Activated T-helper 9 cell treated with anti-CD3 and anti-CD28 coated beads, Interleukin-2, amount 50 U/mL, for 16 hours (primary cell): ENCODE measurements around the gene HMGN5.
A peak's percentile ranks its signal among the peaks of the same experiment; 100 is the strongest.

ENCODE experiments used
- DNase-seq: peaks from one replicate; pipeline ENCODE4 v3.0.0-alpha.2; 2020; ENCODE audit warnings: low read depth

Gene HMGN5, protein sequence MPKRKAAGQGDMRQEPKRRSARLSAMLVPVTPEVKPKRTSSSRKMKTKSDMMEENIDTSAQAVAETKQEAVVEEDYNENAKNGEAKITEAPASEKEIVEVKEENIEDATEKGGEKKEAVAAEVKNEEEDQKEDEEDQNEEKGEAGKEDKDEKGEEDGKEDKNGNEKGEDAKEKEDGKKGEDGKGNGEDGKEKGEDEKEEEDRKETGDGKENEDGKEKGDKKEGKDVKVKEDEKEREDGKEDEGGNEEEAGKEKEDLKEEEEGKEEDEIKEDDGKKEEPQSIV

DNA sequence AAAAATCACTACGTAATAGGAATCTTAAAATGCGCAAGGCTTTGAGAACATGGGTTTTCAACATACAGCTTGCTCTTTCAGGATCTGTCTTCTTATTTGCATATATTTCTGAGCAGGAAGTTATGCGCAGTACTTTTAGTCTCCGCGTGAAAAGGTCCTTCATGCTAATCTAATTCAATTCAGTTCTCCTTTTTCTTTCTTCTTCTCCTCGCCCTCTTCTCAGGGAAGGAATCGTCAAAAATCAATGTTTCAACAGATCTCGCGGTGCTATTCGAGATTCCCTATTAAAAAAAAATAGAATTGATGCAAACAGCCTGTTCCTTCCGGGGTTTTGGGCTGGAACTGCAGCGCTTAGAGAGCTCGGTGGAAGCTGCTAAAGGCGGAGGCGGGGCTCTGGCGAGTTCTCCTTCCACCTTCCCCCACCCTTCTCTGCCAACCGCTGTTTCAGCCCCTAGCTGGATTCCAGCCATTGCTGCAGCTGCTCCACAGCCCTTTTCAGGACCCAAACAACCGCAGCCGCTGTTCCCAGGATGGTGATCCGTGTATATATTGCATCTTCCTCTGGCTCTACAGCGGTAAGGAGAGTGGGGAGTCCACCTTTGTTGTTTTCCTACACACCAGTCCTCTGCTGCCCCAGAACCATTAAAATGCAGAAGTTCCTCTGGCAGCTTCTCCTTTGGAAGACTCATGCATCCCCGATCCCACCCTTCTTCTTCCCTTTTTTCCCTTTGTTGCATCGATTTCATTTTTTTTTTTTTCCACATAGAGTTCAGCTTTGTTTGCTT lies at the start of gene HMGN5, which contains the start of gene SH3BGRL:
Gene HMGN5, minus strand, starts transcription at position 243 of the 785 bp plus-strand sequence. CDS start 80,364 bp downstream, outside the sequence.
Gene SH3BGRL, plus strand, starts transcription at position 432 of the 785 bp plus-strand sequence. Its CDS starts 99 bp downstream, at position 531.
- peak; percentile 43 for DNase-seq

- no peak for DNase-seq
Observed at GRCh38 chrX:81241753-81242152, 40.0 kb upstream of the HMGN5 start.

DNA sequence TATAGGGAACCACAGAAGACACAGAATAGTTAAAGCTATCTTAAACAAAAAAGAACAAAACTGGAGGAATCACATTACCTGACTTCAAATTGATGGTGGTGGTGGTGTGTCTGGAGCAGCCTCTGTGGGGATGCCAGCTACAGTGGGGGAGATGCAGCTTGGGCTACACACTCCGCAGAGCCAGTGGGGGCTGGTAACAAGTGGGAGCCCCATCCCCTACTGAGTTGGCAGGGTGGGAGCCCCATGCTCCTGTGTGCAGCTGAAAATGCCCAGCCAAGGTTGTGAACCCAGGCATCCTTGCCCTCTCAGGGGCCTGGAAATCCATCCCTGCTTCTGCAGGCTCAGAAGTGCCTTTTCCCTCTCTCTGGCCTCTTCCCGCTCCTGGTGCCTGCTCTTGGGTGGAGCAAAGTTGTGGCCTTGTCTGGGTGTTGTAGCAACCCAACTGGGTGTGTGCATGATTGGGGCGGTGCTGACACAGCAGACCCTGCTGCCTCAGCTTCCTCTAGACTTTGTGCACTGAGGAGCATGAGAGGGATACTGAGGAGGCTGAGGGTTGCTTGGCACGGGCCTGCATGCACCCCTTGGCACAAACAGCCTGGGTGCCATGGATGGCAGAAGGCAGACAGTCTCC lies 39.1 kb upstream of the HMGN5 start:
- no peak for DNase-seq

DNA sequence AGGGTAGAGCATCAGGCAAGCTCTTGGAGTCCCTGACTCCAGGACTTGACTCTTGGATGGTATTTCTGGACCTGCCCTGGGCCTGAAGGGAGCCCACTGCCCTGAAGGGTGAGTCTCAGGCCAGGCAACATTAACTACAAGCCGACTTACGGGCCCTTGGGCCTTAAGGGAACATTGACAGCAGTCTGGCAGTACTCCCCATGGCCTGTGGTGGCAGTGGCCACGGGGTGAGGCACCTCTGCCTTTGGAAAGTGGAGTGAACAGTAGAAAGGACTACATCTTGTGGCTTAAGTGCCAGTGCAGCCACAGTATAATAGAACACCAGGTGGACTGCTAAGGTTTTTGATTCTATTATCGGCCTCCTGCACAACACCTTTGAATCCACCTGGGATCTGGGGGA lies 36.5 kb upstream of the HMGN5 start:
- DNase-seq = no peak

- no peak for DNase-seq
Observed at GRCh38 chrX:81237516-81237915, 35.8 kb upstream of the HMGN5 start.

GRCh38 chrX:81232218-81232617 lies 30.5 kb upstream of the HMGN5 start:
- DNase-seq = no peak

DNA sequence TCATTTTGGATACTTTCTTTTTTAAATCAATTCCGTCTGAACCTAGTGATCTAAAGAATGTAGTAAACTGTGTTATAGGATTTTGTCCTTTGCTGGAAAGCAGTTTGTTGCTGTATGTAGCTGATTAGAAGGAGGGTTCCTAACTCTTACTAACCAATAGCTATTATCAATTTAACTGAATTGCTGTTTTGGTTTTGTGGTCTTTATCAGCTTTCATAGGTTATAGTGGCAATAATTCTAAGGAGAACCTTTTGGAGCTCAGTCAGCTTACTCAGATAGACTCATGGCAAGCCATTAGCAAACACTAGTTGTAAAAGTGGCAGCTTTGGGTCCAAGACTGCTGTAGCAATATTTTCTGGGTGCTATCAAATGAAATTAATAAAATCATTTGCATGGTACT lies 29.8 kb upstream of the HMGN5 start:
- no peak for DNase-seq

- no peak for DNase-seq
Observed at GRCh38 chrX:81229901-81230300, 28.2 kb upstream of the HMGN5 start.

DNA sequence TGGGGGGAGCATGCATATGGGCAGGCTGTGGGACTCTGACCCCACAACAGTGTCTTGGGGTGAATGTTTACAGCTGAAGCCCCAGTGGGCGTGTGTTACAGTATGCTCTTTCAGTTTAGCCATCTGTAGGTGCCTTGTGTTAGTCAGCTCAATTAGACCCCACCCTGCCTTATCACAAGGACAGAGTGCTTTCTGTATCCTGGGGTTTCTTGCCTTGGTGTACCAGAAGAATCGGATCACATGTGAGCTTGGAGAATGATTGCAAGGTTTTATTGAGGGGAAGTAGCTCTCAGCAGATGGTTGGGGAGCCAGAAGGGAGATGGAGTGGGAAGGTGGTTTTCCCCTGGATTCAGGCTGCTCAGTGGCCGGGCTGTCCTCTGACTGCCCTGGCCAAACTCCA lies 27.5 kb upstream of the HMGN5 start:
- no peak for DNase-seq

- DNase-seq = no peak
Observed at GRCh38 chrX:81215685-81216084, 14.0 kb upstream of the HMGN5 start.

GRCh38 chrX:81208916-81209315 lies 7.2 kb upstream of the HMGN5 start:
- no peak for DNase-seq

DNA sequence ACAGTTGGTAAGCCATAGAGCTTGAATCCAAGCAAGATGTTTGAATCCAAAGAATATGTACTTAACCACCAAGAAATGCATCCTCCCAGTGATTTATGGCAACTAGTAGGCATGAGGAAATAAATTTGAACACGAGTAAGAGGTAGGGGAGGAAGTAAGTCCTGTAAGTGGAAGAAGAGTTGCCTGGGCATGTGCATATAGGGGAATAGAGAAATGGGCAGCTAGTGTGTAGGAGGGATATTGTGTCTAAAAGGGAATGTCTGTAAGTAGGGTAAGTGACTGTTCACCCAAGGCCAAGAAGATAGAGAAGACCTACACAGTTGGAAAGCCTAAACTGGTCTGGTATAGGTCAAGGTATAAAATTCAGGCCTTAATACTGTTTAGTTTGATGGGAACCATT lies 4.8 kb upstream of the HMGN5 start:
- DNase-seq = no peak

DNA sequence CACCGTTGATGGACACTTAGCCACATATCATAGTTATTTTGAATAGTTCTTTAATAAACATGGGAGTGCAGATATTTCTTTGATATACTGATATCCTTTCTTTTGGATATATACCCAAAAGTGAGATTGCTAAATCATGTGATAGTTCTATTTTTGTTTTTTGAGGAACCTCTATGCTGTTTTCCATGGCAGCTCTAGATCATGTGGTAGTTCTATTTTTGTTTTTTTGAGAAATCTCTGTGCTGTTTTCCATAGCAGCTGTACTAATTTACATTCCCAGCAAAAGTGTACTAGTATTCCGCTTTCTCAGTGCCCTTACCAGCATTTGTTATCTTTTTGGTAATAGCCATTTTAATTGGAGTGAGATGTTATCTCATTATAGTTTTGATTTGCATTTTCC lies 3.8 kb upstream of the HMGN5 start:
- no peak for DNase-seq

- no peak for DNase-seq
Observed at GRCh38 chrX:81202943-81203342, 1.2 kb upstream of the HMGN5 start.

DNA sequence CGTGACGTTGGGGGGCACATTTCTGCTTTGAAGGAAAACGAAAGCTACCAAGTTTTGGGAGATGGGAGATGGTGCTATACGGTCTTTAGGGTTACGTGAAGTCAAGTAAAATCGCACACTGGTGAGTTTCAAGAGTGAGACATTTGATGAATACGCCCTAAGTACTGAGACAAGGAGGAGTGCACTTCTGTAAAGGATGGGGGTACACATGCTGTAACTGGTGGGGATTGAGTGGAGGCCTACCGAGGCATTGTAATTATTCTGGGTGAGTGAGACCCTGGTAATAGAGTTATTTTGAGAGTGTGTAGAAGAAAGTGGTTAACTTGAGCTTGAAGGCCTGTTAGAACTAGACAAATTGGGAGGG lies 725 bp upstream of the HMGN5 start:
- DNase-seq = no peak

- no peak for DNase-seq
Observed at GRCh38 chrX:81201071-81201470, 642 bp downstream of the HMGN5 start.

GRCh38 chrX:81195712-81196111 lies 6.0 kb downstream of the HMGN5 start:
- peak; percentile 33 for DNase-seq

DNA sequence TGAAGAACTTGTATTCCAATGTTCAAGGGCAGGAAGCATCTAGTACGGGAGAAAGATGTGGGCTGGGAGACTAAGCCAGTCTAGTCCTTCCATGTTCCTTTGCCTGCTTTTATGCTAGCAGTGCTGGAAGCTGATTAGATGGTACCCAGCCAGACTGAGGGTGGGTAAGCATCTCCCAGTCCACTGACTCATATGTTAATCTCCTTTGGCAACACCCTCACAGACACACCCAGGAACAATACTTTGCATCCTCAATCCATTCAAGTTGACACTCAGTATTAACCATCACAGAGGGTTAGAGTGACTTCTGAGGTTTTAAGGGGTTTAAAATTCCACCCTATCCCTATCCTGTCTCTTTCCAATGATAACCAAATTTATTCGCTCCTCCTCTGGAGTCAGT lies 6.5 kb downstream of the HMGN5 start:
- no peak for DNase-seq

DNA sequence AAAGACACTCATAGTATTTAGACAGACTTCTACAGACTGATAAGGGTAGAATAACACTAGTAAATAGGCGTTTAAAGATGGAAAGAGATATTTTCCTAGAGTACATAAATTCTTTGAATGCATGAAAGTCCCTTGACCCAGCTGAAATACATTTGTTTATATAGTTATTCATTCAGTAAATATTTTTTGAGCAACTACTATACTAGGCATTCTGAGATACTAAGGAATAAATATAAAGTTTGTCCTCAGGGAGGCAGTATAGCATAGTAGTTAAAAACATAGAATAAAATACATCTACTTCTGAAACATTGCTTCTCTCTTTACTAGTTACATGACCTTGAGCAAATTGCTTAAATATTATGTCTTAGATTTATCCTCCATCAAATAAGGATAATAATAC lies 27.4 kb downstream of the HMGN5 start:
- no peak for DNase-seq

- DNase-seq = no peak
Observed at GRCh38 chrX:81168391-81168790, 33.3 kb downstream of the HMGN5 start.

- peak; percentile 76 for DNase-seq
Observed at GRCh38 chrX:81121513-81122363, 80.0 kb downstream of the HMGN5 start.

GRCh38 chrX:81120936-81121371 lies 80.8 kb downstream of the HMGN5 start:
- peak; percentile 1 for DNase-seq
